ENCODE results near the gene KIAA0825.
"Not testable (repeated sequence)": the region's sequence is repeated elsewhere in the genome, so short reads cannot be mapped to it uniquely, and the experiment has no call there.

KIAA0825 gene

DNA sequence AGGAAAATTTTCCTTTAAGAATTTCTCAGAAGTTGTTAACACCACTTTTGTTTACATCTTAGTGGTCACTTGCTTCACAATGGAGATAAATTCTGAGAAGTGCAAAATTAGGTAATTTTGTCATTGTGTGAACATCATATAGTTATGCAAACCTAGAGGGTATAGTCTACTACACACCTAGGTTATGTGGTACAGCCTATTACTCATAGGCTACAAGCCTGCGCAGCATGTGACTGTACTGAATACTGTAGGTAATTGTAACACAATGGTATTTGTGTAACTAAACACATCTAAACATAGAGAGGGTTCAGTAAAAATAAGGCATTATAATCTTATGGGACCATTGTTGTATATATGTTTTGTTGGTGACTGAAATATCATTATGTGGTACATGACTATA lies 488.3 kb downstream of the KIAA0825 start:
- no peak overlapping the region for H3K4me3 ChIP-seq (ENCODE audit: low read depth, low read length)
- TF ChIP-seq, protein P1, sequence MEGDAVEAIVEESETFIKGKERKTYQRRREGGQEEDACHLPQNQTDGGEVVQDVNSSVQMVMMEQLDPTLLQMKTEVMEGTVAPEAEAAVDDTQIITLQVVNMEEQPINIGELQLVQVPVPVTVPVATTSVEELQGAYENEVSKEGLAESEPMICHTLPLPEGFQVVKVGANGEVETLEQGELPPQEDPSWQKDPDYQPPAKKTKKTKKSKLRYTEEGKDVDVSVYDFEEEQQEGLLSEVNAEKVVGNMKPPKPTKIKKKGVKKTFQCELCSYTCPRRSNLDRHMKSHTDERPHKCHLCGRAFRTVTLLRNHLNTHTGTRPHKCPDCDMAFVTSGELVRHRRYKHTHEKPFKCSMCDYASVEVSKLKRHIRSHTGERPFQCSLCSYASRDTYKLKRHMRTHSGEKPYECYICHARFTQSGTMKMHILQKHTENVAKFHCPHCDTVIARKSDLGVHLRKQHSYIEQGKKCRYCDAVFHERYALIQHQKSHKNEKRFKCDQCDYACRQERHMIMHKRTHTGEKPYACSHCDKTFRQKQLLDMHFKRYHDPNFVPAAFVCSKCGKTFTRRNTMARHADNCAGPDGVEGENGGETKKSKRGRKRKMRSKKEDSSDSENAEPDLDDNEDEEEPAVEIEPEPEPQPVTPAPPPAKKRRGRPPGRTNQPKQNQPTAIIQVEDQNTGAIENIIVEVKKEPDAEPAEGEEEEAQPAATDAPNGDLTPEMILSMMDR (IDR thresholded peaks at IDR 0.05; ENCODE audit: borderline replicate concordance, insufficient read depth, low read depth, low read length) = no peak

DNA sequence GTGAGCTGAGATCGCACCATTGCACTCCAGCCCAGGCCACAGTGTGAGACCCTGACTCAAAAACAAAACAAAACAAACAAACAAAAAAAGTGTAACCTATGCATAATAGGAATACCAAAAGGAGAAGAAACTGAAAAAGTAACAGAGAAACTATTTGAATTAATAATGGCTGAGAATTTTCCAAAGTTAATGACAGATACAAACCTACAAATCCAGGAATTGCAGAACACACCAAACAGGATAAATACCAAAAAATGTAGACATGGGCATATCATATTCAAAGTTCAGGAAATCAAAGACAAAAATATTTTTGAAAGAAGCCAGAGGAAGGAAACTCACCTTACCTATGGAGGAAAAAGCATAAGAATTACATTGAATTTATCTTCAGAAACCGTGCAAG lies 493.3 kb downstream of the KIAA0825 start:
- TF ChIP-seq, protein P1 (IDR thresholded peaks at IDR 0.05; ENCODE audit: borderline replicate concordance, insufficient read depth, low read depth, low read length) = no peak

DNA sequence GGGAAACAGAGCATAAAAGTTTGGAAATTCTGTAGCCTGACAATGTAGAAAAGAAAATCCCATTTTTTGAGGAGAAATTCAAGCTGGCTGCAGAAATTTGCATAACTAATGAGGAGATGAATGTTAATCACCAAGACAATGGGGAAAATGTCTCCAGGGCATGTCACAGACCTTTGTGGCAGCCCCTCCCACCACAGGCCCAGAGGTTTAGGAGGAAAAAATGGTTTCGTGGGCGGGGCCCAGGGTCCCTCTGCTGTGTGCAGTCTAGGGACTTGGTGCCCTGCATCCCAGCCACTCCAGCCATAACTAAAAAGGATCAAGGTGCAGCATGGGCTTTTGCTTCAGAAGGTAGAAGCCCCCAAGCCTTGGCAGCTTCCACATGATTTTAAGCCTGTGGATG lies 502.1 kb downstream of the KIAA0825 start:
- not testable (repeated sequence) for H3K4me3 ChIP-seq (ENCODE audit: low read depth, low read length)

More for the DNA sequence above, 493.3 kb downstream of the KIAA0825 start:
- H3K4me3 ChIP-seq (ENCODE audit: low read depth, low read length) = no peak overlapping the region

DNA sequence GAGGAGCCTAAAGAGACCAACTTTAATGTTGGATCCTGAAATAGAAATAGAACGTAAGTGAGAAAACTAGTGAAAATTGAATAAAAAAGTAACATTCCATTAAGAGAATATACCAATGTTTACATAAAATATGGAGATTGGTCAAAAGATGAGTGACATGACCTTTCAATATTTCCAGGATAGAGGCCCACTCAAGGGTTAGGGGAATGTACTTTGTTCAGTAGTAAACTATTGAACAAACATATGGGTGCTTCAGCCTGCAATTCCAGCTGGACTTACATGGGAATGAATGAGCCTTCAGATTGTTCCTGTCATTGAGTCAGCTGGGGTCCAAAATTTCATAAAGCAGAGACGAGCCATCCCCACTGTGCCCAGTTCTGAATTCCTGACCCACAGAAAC lies 505.3 kb downstream of the KIAA0825 start:
- TF ChIP-seq, protein P1 (IDR thresholded peaks at IDR 0.05; ENCODE audit: borderline replicate concordance, insufficient read depth, low read depth, low read length) = no peak
- H3K4me3 ChIP-seq (ENCODE audit: low read depth, low read length) = no peak overlapping the region

DNA sequence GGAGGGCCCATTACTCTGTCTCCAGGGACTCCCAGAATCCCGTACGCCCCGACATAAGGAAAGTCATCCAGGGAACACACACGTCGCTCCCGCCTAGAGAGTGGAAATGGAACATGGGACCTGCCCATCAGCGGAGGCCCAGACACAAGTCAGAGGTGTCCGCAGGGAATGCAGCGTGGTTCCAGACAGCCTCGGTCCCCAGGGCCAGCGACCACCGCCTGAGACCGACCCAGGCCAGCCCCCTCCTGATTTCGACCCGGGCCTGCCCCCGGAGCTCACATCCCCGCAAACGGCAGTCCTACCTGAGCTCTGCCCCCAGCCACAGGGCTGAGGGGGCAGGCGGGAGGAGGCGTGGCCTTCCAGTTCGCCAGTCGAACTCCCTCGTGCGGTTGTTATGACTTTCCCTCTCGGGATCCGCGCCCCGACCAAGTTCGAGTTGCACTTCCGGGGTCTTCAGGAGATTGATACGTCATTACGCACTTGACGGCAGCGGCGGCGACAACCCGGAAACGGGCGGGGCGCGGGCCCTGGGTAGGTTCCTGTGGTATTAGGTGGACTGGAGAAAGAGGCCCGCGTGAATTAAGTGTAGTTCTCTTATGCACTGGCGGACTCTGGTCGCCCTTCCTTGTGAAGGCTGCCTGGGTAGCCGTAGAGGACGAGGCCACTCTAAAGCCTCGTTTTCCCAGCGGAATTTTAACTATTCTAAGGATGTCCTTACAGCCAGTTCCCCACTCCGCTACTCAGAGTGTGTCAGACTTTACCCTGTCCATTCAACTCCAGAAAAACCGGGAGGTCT lies 507.0 kb downstream of the KIAA0825 start:
- peak overlapping the region; percentile 94 for H3K4me3 ChIP-seq (ENCODE audit: low read depth, low read length)
- TF ChIP-seq, protein P1 (IDR thresholded peaks at IDR 0.05; ENCODE audit: borderline replicate concordance, insufficient read depth, low read depth, low read length) = no peak

DNA sequence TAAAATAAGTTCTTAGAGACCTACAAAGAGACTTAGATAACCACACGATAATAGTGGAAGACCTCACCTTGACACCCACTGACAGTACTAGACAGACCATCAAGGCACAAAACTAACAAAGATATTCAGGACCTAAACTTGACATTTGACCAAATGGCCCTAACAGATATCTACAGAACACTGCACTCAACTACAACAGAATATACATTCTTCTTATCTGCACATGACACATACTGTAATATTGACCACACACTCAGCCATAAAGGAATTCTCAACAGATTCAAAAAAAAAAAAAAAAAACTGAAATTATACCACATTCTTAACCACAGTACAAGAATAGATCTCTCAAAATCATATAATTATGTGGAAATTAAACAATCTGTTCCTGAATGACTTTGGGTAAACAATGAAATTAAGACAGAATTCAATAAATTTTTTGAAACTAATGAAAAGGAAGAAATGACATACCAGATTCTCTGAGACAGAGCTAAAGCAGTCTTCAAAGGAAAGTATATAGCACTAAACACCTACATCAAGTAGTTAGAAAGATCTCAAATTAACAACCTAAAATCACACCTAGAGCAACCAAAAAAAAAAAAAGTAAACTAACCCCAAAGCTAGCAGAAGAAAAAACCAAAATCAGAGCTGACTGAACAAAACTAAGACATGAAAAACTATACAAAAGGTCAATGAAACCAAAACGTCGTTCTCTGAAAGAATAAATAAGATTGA lies 514.7 kb downstream of the KIAA0825 start:
- H3K4me3 ChIP-seq (ENCODE audit: low read depth, low read length) = no peak overlapping the region
- TF ChIP-seq, protein P1 (IDR thresholded peaks at IDR 0.05; ENCODE audit: borderline replicate concordance, insufficient read depth, low read depth, low read length) = no peak

Measured in GM12875 (cell line).